AG20443 (cell line): ENCODE data around the gene POLE4.
A peak's percentile ranks its signal among the peaks of the same experiment; 100 is the strongest.

Source experiments
- DNase-seq: peaks from one replicate; pipeline ENCODE4 v3.0.0; 2012; ENCODE audit warnings: low spot score, mixed read lengths

Gene POLE4

GRCh38 chr2:74958274-74959105, at the start of gene POLE4:
Gene POLE4 (plus strand): TSS chr2:74958643. CDS start chr2:74958680, 37 bp downstream.
- peak; percentile 97 for DNase-seq

- peak; percentile 45 for DNase-seq
Measured at GRCh38 chr2:74908748-74909444, 49.5 kb upstream of the POLE4 start.

GRCh38 chr2:74910245-74910644, 48.2 kb upstream of the POLE4 start:
- no peak for DNase-seq

GRCh38 chr2:74911061-74911460, 47.4 kb upstream of the POLE4 start:
- DNase-seq, result no peak

DNA sequence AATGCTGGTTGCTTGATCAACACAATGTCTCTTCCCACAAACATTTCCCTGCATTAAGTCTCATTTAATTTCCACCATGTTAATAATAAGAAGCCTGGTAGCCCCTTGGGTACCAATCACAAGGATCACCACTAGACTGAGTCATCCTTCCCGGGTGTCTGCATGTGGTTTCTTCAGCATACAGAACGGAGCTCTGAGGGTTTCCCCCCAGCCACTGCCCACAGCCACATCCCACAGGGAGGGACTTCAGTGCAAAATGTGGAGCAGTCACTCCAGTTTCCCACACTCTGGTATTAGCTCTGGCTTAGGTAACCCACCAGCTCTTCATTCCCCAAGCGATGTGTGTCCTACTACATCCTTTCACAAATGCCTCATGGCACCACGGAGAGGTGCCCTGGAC, 42.7 kb upstream of the POLE4 start:
- no peak for DNase-seq

DNA sequence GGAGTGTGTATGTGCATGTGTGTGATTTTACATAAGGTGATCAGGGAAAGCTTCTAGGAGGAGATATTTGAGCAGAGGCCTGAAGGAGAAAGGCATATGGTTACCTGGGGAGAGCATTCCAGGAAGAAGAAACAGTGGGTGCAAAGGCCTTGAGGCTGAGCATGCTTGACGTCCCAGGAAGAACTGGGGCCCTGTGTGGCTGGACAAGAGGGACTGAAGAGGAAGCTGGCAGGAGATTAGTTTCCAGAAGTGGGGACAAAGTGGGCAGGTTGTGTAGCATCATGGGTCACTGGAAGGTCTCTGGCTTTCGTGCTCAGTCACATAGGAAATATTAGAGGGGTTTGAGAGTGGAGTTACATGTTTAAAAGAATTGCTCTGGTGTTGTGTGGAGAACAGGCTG, 42.0 kb upstream of the POLE4 start:
- no peak for DNase-seq

GRCh38 chr2:74917702-74918619, 40.5 kb upstream of the POLE4 start:
- DNase-seq, result peak; percentile 62

GRCh38 chr2:74919827-74920226, 38.6 kb upstream of the POLE4 start:
- DNase-seq, result peak; percentile 81

- DNase-seq, result no peak
Measured at GRCh38 chr2:74921236-74921736, 37.2 kb upstream of the POLE4 start.

DNA sequence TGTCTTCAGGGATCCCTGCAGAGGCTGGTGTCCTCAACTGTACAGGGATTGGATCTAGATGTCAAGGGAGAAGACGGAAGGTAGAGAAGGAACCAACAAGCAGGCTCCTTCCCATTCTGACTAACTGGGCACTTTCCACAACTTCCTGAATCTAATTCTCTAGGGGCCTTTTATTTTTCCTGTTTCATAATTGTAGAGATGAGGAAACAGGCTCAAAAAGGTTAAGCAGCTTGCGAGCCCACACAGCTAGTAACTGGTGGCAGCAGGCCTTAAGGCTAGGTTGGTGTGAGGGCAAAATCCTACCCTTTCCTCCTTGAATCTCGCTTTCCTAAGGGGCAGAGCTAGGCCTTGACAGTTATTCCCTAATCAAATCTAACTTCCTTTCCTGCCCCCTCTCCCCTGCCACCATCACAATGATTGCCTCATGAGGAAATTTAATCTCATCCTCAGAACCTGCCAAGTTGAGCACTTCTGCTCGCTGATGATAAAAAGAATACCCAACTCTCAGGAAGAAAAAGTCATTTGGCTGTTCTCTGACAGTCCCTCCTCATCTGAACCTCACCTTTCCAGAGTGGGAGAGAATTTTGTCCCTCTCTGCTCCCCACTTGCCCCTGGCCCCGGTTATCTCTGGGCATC, 35.7 kb upstream of the POLE4 start:
- DNase-seq, result no peak

- no peak for DNase-seq
Measured at GRCh38 chr2:74924463-74925265, 33.8 kb upstream of the POLE4 start.

DNA sequence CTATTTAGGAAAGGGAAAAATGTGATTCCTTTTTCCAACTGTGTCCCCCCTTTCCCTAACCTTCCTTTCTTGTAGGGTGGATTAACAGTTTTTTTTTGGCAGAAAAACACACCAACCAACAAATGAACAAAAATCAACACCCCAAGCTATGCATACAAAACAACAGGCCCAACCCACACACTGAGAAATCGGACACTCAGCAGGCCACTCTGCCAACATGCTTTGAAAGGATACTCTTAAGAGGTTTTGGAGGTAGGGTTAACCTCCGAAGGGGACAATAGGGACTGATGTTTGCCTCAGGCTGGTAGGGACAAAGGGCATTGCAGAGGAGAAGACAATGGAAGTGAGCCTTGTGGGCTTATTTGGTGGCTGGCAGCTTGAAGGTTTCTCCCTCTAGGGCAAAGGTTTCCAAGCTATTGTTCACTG, 33.1 kb upstream of the POLE4 start:
- no peak for DNase-seq

GRCh38 chr2:74927621-74928020, 30.8 kb upstream of the POLE4 start:
- no peak for DNase-seq

DNA sequence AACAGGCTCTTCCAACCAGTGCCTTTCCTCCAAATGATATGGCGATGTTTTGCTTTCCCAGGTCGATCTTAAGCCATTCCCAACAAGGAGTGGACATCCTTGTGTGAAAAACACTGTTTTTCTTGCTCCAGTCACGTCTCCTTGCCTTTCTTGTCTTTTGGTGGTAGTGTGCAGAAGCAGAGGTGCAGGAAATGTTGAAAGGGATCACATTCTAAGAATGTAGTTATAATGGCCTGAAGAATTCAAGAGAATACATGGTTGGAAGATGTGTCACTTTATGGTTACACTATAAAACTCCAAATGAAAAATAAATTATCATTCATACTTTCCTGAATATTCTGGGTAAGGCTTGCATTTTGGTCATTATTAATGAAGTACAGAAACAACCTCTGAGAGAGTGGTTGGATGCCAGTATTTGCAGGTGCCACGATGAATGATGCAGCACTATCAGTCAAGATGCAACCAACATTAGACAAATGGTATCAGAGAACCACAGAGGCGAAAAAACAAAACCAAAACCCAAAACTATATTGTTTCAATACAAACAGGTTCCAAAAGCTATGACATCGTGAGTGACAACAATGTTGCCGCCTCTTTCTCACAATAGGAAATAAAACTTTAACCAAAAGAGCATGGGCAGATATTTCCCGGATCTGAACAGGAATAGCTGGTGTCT, 27.5 kb upstream of the POLE4 start:
- no peak for DNase-seq

DNA sequence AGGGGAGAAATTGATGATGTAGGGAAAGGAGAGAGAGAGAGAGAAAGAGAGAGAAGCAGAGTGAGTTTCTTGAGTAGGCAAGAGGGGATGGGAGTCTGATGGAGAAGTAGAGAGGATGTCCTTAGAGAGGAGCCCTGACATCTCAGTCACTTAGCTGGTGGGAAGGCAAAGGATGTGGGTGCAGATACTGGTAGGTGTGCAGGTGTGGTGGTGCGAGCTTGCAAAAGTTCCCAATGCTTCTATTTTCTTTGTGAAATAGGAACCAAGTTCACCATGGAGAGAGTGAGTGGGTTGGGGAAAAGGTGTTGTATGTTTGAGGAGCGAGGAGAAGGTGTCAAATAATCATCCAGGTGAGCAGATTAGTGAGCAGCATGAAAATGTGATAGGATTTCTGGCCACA, 26.5 kb upstream of the POLE4 start:
- no peak for DNase-seq

DNA sequence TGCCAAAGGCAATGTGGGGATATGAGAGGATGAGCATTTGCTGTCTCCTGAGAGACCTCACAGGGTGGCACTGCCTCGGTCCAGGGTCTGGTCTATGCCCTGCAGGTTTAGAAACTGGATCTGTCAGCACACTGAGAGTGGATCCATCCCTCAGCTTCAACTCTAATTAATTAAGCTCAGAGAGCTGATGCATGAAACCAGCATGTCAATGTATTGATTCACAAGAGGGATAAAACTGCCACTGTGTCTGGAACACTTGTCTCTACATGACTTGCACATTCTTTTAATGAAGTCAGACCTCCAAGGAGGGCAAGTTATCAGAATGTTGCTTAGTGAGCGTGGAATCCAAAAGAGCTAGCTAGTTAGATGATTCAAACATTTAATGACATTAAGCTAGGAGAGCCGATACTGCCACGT, 22.5 kb upstream of the POLE4 start:
- DNase-seq, result no peak

GRCh38 chr2:74937221-74937880, 21.1 kb upstream of the POLE4 start:
- no peak for DNase-seq

GRCh38 chr2:74938264-74938663, 20.2 kb upstream of the POLE4 start:
- no peak for DNase-seq

GRCh38 chr2:74939919-74940812, 18.3 kb upstream of the POLE4 start:
- DNase-seq, result no peak
